Bronchial epithelial cell (primary cell): Measurements from ENCODE around the gene M1AP. TPM values are rescaled to one million over a fixed set of nuclear protein-coding genes. Genes with fewer than 3 reads are reported as not detected.
"Not testable (repeated sequence)": the region's sequence is repeated elsewhere in the genome, so short reads cannot be mapped to it uniquely, and the experiment has no call there.

ENCODE experiments used
- DNase-seq: peaks from one replicate; pipeline ENCODE4 v3.0.0-alpha.2; 2010; ENCODE audit warnings: low read depth
- FAIRE-seq: peaks from 2 replicates; lab custom pipeline; 2011; peaks lifted over from hg19 to GRCh38; lab: Jason Lieb, UNC
- H3K27me3 ChIP-seq: 2 replicates; pipeline ENCODE4 v1.5.1; 2011; ENCODE audit warnings: low read length; ENCODE audit not compliant: control insufficient read depth, insufficient read depth
- H3K36me3 ChIP-seq: 2 replicates; pipeline ENCODE4 v1.5.1; 2011; ENCODE audit warnings: low read length; ENCODE audit not compliant: control insufficient read depth, insufficient read depth
- H3K4me3 ChIP-seq: 2 replicates; pipeline ENCODE4 v1.5.1; 2011; ENCODE audit warnings: mild to moderate bottlenecking, low read depth, low read length, control low read depth
- CTCF ChIP-seq: IDR thresholded peaks from 2 replicates; pipeline ENCODE4 v1.5.1; 2011; ENCODE audit warnings: mild to moderate bottlenecking, moderate library complexity, low read length, control low read depth, inconsistent platforms; ENCODE audit not compliant: insufficient read depth, severe bottlenecking
- total RNA-seq: library from RNA; depleted of rRNA; stranded (reverse); fragments of >200 nt; gene quantifications from 2 replicates; pipeline ENCODE4 v1.2.1, GENCODE V29; 2014

Gene M1AP
- total RNA-seq, 1 donor from 2014 or later, result 0.53 TPM

- Histone ChIP-seq H3K27me3 (no peaks in the 10 kb centered on the region), H3K4me3 (no peak overlapping the region), H3K36me3 (no peaks in the 10 kb centered on the region)
- FAIRE-seq (no peak), DNase-seq (no peak)
- no peak for TF ChIP-seq CTCF
Measured at GRCh38 chr2:74562126-74562775, 85.9 kb downstream of the M1AP start.

GRCh38 chr2:74561022-74561421, 87.1 kb downstream of the M1AP start:
- not testable (repeated sequence) for H3K4me3 ChIP-seq, H3K36me3 ChIP-seq, DNase-seq, FAIRE-seq, H3K27me3 ChIP-seq

GRCh38 chr2:74560591-74560990, 87.5 kb downstream of the M1AP start:
- FAIRE-seq (no peak), DNase-seq (no peak)
- TF ChIP-seq CTCF, result no peak
- Histone ChIP-seq H3K36me3 (no peaks in the 10 kb centered on the region), H3K27me3 (no peaks in the 10 kb centered on the region), H3K4me3 (no peak overlapping the region)

- TF ChIP-seq CTCF, result no peak
Measured at GRCh38 chr2:74559912-74560311, 88.2 kb downstream of the M1AP start.

GRCh38 chr2:74558284-74559230, 89.6 kb downstream of the M1AP start:
- Histone ChIP-seq H3K36me3 (no peaks in the 10 kb centered on the region), H3K4me3 (no peak overlapping the region), H3K27me3 (no peaks in the 10 kb centered on the region)
- no peak for DNase-seq
- FAIRE-seq, result no peak
- no peak for TF ChIP-seq CTCF

More at GRCh38 chr2:74559912-74560311, 88.2 kb downstream of the M1AP start:
- FAIRE-seq (no peak), DNase-seq (no peak)
- Histone ChIP-seq H3K4me3 (no peak overlapping the region), H3K27me3 (no peaks in the 10 kb centered on the region), H3K36me3 (no peaks in the 10 kb centered on the region)

GRCh38 chr2:74556831-74557370, 91.2 kb downstream of the M1AP start:
- no peak for DNase-seq
- H3K4me3 ChIP-seq, result no peak overlapping the region
- no peak for TF ChIP-seq CTCF
- no peaks in the 10 kb centered on the region for H3K27me3 ChIP-seq
- FAIRE-seq, result no peak
- H3K36me3 ChIP-seq, result no peaks in the 10 kb centered on the region
